LNCaP clone FGC (cell line): Measurements from ENCODE around the gene BACE1-AS.
"Not testable (repeated sequence)": the region's sequence is repeated elsewhere in the genome, so short reads cannot be mapped to it uniquely, and the experiment has no call there.

Experiments used
- DNase-seq: peaks from one replicate; pipeline ENCODE4 v3.0.0-alpha.2; 2011; ENCODE audit warnings: low read depth
- H3K4me3 ChIP-seq: 2 replicates; pipeline ENCODE4 v1.5.1; 2011; ENCODE audit warnings: mild to moderate bottlenecking, low read depth, low read length, control low read depth
- CTCF ChIP-seq: IDR thresholded peaks from 2 replicates; pipeline ENCODE4 v1.5.1; 2012; ENCODE audit warnings: mild to moderate bottlenecking; ENCODE audit not compliant: control insufficient read depth, insufficient read depth; ENCODE audit errors: extremely low read depth

Gene BACE1-AS

GRCh38 chr11:117258576-117258975, 32.6 kb upstream of the BACE1-AS start:
- no peak for DNase-seq
- no peak overlapping the region for H3K4me3 ChIP-seq
- TF ChIP-seq CTCF, result no peak

GRCh38 chr11:117259417-117259816, 31.7 kb upstream of the BACE1-AS start:
- no peak for DNase-seq
- no peak overlapping the region for H3K4me3 ChIP-seq
- no peak for TF ChIP-seq CTCF

- DNase-seq, H3K4me3 ChIP-seq: not testable (repeated sequence)
Observed at GRCh38 chr11:117264624-117265323, 26.4 kb upstream of the BACE1-AS start.

- TF ChIP-seq CTCF, result no peak
- DNase-seq, result no peak
- no peak overlapping the region for H3K4me3 ChIP-seq
Observed at GRCh38 chr11:117265745-117266144, 25.4 kb upstream of the BACE1-AS start.

- no peak overlapping the region for H3K4me3 ChIP-seq
- no peak for DNase-seq
- TF ChIP-seq CTCF, result no peak
Observed at GRCh38 chr11:117269856-117270255, 21.3 kb upstream of the BACE1-AS start.

- H3K4me3 ChIP-seq, result no peak overlapping the region
- no peak for DNase-seq
- no peak for TF ChIP-seq CTCF
Observed at GRCh38 chr11:117271208-117271607, 19.9 kb upstream of the BACE1-AS start.

- not testable (repeated sequence) for H3K4me3 ChIP-seq
Observed at GRCh38 chr11:117272175-117272574, 19.0 kb upstream of the BACE1-AS start.

GRCh38 chr11:117273550-117274289, 17.4 kb upstream of the BACE1-AS start:
- no peak overlapping the region for H3K4me3 ChIP-seq
- no peak for TF ChIP-seq CTCF
- DNase-seq, result no peak

More at GRCh38 chr11:117272175-117272574, 19.0 kb upstream of the BACE1-AS start:
- not testable (repeated sequence) for DNase-seq
